ENCODE results near the gene GPD2. TPM values are rescaled to one million over a fixed set of nuclear protein-coding genes. Genes with fewer than 3 reads are reported as not detected.

GPD2 gene
- total and polyA plus RNA-seq, 2 of the 8 experiments (the other 6 are each of a cell fraction or from before 2014, with no cell fraction given) = 8.4 to 43.1 TPM

GRCh38 chr2:156429211-156429610, 7.0 kb upstream of the GPD2 start:
- peaks cover 0 to 1% (median 0%) of the 10 kb centered on the region in 4 experiments; a peak in 1 of 7 replicates for H3K27me3 ChIP-seq (replicated peaks in 1 of 4; ENCODE audit: control insufficient read depth in 3 of 4, extremely low read depth in 1 of 4, insufficient read depth in 3 of 4, low read length in 3 of 4)
- DNase-seq (ENCODE audit: low read depth in 1 of 2, low spot score in 2 of 2) (no peak), FAIRE-seq (no peak)
- no peak overlapping the region for H2AFZ ChIP-seq (ENCODE audit: low read length)
- no peak overlapping the region for H3K4me3 ChIP-seq (ENCODE audit: extremely low read depth in 1 of 4, insufficient read depth in 2 of 4, low read depth in 3 of 4, low read length in 4 of 4)
- H3K79me2 ChIP-seq (ENCODE audit: control insufficient read depth in 1 of 2, insufficient read depth in 2 of 2, low read length in 2 of 2) = no peaks in the 10 kb centered on the region
- H4K20me1 ChIP-seq (replicated peaks in 1 of 2; ENCODE audit: control insufficient read depth in 1 of 2, insufficient read depth in 2 of 2, low read length in 2 of 2) = no peaks in the 10 kb centered on the region
- H4K8ac ChIP-seq (ENCODE audit: extremely low read depth, insufficient read depth, low read length) = no peak overlapping the region
- POLR2A ChIA-PET (ENCODE audit: partially characterized antibody) = no interaction called here
- H3K36me3 ChIP-seq (ENCODE audit: control insufficient read depth in 2 of 4, insufficient read depth in 4 of 4, low read length in 3 of 4) = no peaks in the 10 kb centered on the region; a peak in 1 of 8 replicates
- H2BK15ac ChIP-seq (ENCODE audit: low read length) = no peak overlapping the region
- H3K23me2 ChIP-seq (ENCODE audit: low read depth, low read length) = no peaks in the 10 kb centered on the region
- no peak overlapping the region for H3K56ac ChIP-seq (replicated peaks; ENCODE audit: insufficient read length, low read depth, low read length)
- no peak overlapping the region for H4K91ac ChIP-seq (replicated peaks; ENCODE audit: insufficient read length, low read length)
- no peak overlapping the region for H3K23ac ChIP-seq (ENCODE audit: insufficient read length)
- TF ChIP-seq EP300 (IDR thresholded peaks at IDR 0.05; ENCODE audit: borderline replicate concordance in 1 of 2, low read depth in 2 of 2, low read length in 2 of 2) (no peak), POLR2AphosphoS5 (IDR thresholded peaks at IDR 0.05; ENCODE audit: low read depth, low read length) (no peak), BRCA1 (IDR thresholded peaks at IDR 0.05; ENCODE audit: low read depth, low read length) (no peak), CHD2 (IDR thresholded peaks at IDR 0.05; ENCODE audit: low read length) (no peak), RFX5 (IDR thresholded peaks at IDR 0.05; ENCODE audit: borderline replicate concordance, low read depth, low read length) (no peak), ATF3 (IDR thresholded peaks at IDR 0.05; ENCODE audit: insufficient read depth, low read depth, low read length) (no peak), CEBPB (IDR thresholded peaks at IDR 0.05; ENCODE audit: low read depth, low read length) (no peak), RNF2 (IDR thresholded peaks at IDR 0.05; ENCODE audit: borderline replicate concordance, low read depth, low read length, missing control alignments, poor library complexity, severe bottlenecking) (no peak)
- H3K9me3 ChIP-seq (ENCODE audit: insufficient read depth in 2 of 2, low read depth in 1 of 2, low read length in 1 of 2) = no peaks in the 10 kb centered on the region
- H3K9ac ChIP-seq (replicated peaks in 1 of 4; ENCODE audit: extremely low read depth in 1 of 4, low read depth in 3 of 4, low read length in 3 of 4) = no peak overlapping the region
- CTCF ChIA-PET (ENCODE audit: partially characterized antibody) = interaction anchor here (1.0 kb wide), 1 partner anchor 99 kb away, joined by 3 read pairs; no protein-coding TSS in a partner anchor
- no peak overlapping the region for H3K14ac ChIP-seq (ENCODE audit: insufficient read length)
- no peak overlapping the region for H2BK5ac ChIP-seq (ENCODE audit: low read depth, low read length)
- no peak overlapping the region for H2BK120ac ChIP-seq (replicated peaks; ENCODE audit: low read depth, low read length)
- H3K4me2 ChIP-seq (ENCODE audit: insufficient read depth in 1 of 2, low read depth in 2 of 2, low read length in 2 of 2) = no peak overlapping the region
- H3K27ac ChIP-seq (ENCODE audit: low read depth, low read length) = no peak overlapping the region
- H4K5ac ChIP-seq (ENCODE audit: insufficient read length, low read depth, low read length) = no peak overlapping the region
- peaks cover 0 to 3% (median 0%) of the 10 kb centered on the region in 4 experiments; a peak in 1 of 7 replicates for H3K4me1 ChIP-seq (replicated peaks in 1 of 4; ENCODE audit: control insufficient read depth in 3 of 4, insufficient read depth in 4 of 4, low read length in 3 of 4)
- no peak overlapping the region for H2BK12ac ChIP-seq (ENCODE audit: low read depth, low read length)
- no peaks in the 10 kb centered on the region for H3K79me1 ChIP-seq (ENCODE audit: low read depth, low read length)
- H2AK5ac ChIP-seq (ENCODE audit: low read depth, low read length) = no peak overlapping the region
- no peak overlapping the region for H2BK20ac ChIP-seq (ENCODE audit: low read length)
- H3K18ac ChIP-seq (ENCODE audit: extremely low read depth, low read length) = no peak overlapping the region
- H3K4ac ChIP-seq (replicated peaks; ENCODE audit: insufficient read length, low read depth, low read length) = no peak overlapping the region

Measured in H1 (cell line).